GM12872 (cell line): Measurements from ENCODE around the gene KCNMA1.

Experiments
- TF ChIP-seq, protein P1 (sequence below): IDR thresholded peaks from 3 replicates; pipeline ENCODE4 v1.5.1; 2011; ENCODE audit warnings: low read depth, mild to moderate bottlenecking, low read length, moderate library complexity; ENCODE audit not compliant: insufficient read depth

Gene KCNMA1

GRCh38 chr10:77031531-77032187 is 605.9 kb downstream of the KCNMA1 start:
- TF ChIP-seq, protein P1, sequence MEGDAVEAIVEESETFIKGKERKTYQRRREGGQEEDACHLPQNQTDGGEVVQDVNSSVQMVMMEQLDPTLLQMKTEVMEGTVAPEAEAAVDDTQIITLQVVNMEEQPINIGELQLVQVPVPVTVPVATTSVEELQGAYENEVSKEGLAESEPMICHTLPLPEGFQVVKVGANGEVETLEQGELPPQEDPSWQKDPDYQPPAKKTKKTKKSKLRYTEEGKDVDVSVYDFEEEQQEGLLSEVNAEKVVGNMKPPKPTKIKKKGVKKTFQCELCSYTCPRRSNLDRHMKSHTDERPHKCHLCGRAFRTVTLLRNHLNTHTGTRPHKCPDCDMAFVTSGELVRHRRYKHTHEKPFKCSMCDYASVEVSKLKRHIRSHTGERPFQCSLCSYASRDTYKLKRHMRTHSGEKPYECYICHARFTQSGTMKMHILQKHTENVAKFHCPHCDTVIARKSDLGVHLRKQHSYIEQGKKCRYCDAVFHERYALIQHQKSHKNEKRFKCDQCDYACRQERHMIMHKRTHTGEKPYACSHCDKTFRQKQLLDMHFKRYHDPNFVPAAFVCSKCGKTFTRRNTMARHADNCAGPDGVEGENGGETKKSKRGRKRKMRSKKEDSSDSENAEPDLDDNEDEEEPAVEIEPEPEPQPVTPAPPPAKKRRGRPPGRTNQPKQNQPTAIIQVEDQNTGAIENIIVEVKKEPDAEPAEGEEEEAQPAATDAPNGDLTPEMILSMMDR, result no peak

DNA sequence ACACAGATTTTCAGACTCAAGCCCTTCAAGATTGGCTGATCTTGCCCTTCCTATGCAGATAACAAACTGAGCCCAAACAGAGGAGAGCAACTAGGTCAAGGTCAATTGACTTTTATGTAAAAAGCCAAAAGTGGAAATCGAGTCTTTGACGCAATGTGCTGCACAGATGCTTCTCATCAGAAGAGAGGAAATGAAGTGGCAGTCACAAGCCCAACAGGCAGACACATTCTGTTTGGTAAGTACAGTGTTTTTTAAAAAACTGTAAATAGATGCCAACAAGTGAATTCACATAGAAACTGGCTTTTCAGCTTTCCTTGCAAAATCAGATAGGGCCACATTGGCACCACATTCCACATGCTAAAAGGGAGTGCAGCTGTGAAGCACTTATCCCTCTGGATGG is 606.6 kb downstream of the KCNMA1 start:
- TF ChIP-seq, protein P1, result no peak

GRCh38 chr10:77029777-77030717 is 607.6 kb downstream of the KCNMA1 start:
- TF ChIP-seq, protein P1, result no peak

GRCh38 chr10:77028042-77028441 is 609.6 kb downstream of the KCNMA1 start:
- TF ChIP-seq, protein P1, result no peak

GRCh38 chr10:77027576-77027975 is 610.0 kb downstream of the KCNMA1 start:
- TF ChIP-seq, protein P1, result no peak

GRCh38 chr10:77027141-77027540 is 610.5 kb downstream of the KCNMA1 start:
- TF ChIP-seq, protein P1, result no peak

DNA sequence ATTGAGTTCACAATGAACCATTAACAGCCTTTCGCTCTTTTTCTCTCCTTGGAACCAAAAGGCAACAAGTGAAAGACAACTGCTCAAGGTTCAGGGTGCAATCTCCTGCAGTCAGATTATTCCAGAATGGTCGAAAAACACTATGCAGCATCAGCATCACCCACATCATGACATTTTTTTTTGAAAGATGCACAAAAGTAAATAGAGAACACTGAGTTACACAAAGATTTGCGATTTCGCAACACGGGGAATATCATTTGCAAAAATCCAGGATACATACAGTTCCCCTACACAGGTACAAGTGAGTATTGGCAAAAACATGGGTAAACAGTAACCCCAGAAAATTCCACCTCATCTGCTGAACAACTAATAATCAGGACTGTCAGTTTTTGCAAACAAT is 611.5 kb downstream of the KCNMA1 start:
- TF ChIP-seq, protein P1, result no peak
